HG03280 (cell line): ENCODE results near the gene CBY2.
"Not testable (repeated sequence)": the region's sequence is repeated elsewhere in the genome, so short reads cannot be mapped to it uniquely, and the experiment has no call there.

Experiments
- ATAC-seq: cut with Tn5 transposase; IDR thresholded peaks from one replicate; pipeline ENCODE4 v1.9.1; 2021; ENCODE audit warnings: mild to moderate bottlenecking, moderate library complexity; ENCODE audit not compliant: unreplicated experiment

Gene CBY2

GRCh38 chr13:45737571-45738017 is 35.5 kb downstream of the CBY2 start:
- ATAC-seq = no peak

- ATAC-seq = no peak
Measured at GRCh38 chr13:45742985-45743384, 40.9 kb downstream of the CBY2 start.

GRCh38 chr13:45744979-45745378 is 42.9 kb downstream of the CBY2 start:
- no peak for ATAC-seq

GRCh38 chr13:45747071-45747470 is 45.0 kb downstream of the CBY2 start:
- no peak for ATAC-seq

GRCh38 chr13:45748941-45749759 is 47.0 kb downstream of the CBY2 start:
- ATAC-seq = no peak

GRCh38 chr13:45750566-45750965 is 48.4 kb downstream of the CBY2 start:
- no peak for ATAC-seq

DNA sequence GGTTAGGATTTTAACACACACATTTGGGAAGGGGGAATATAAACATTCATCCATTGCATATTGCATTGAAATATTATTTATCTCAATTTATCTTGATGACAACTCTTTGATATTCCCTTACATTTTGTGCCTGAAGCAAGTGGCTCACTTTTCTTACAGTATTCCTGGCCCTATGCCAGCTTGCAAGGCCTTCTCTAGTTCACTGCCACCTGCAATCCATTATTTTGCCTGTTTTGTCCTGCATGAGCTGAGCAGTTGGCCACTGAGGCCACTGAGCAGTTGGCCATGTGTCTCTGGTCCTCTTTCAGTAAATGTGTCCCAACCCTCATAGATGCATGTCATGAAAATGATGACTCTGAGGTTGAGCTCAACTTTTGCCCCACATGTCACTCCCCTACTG is 49.8 kb downstream of the CBY2 start:
- no peak for ATAC-seq

- ATAC-seq = no peak
Measured at GRCh38 chr13:45752510-45752909, 50.4 kb downstream of the CBY2 start.

- ATAC-seq = not testable (repeated sequence)
Measured at GRCh38 chr13:45756498-45756897, 54.4 kb downstream of the CBY2 start.

DNA sequence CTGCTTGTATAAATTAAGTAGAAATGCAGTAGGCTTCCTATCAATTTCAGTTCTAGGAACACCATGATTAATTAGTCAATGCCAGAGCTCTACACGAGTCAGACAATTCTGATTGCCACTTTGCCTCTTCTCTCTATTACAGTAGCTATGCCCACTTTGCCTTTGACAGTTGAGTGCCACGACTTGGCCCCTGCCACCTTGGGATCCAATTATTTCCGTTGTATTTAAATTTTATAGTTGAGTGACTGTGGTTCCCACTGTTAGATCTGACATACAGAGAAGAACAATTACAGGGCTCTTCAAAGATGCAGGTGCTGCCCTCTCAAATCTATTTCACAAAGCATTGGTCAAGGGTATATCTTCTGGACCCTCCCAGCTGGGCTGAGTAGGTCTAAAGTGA is 55.5 kb downstream of the CBY2 start:
- not testable (repeated sequence) for ATAC-seq

DNA sequence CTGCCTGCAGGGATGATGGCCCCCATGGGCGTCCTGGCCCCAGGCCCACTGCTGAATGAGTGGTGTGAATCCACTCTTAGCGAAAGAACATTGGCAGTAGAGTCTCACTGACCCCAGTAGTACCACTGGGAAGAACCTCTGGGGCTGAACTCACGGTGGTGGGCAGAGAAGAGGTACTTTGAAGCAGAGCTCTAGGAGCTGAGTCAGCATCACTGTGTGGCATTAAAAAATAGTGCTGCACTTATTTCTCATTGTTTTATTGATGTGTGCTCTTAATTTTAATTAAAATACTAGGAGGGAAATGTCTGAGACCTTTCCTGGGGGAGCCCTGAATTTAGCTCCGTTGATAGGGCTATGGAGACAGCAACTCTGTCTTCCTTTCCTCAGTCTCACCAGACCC is 61.3 kb downstream of the CBY2 start:
- no peak for ATAC-seq
